Spleen (tissue), 11 donors: ENCODE results near the gene KCTD3. TPM values are rescaled to one million over a fixed set of nuclear protein-coding genes. Genes with fewer than 3 reads are reported as not detected.

Experiments
- DNase-seq: peaks from one replicate; pipeline ENCODE4 v3.0.0-alpha.2; 2020
- H3K27ac ChIP-seq, 8 donors: fragments of 200-600 bp; sonication (generic) in 7 of 8; 1 replicate in 4 of 8; 2 replicates in 4 of 8; pipeline versions ENCODE4 v1.5.0 to v1.8.0; 2016 to 2021; ENCODE audit warnings: inconsistent platforms in 4 of 8, mild to moderate bottlenecking in 4 of 8, moderate library complexity in 1 of 8
- H3K27me3 ChIP-seq, 7 donors: fragments of 200-600 bp; sonication (generic) in 6 of 7; replicated peaks in 1 of 7; 1 replicate in 4 of 7; 2 replicates in 3 of 7; pipeline versions ENCODE4 v1.5.0 to v1.8.0; 2016 to 2021; ENCODE audit warnings: inconsistent platforms in 3 of 7, mild to moderate bottlenecking in 1 of 7
- H3K36me3 ChIP-seq, 6 donors: fragments of 200-600 bp; sonication (generic) in 5 of 6; 1 replicate in 4 of 6; 2 replicates in 2 of 6; pipeline versions ENCODE4 v1.5.0 to v1.8.0; 2016 to 2021; ENCODE audit warnings: inconsistent platforms in 2 of 6
- H3K4me1 ChIP-seq, 6 donors: fragments of 200-600 bp; sonication (generic) in 5 of 6; 1 replicate in 3 of 6; 2 replicates in 3 of 6; pipeline versions ENCODE4 v1.5.0 to v1.8.0; 2016 to 2021; ENCODE audit warnings: inconsistent platforms in 3 of 6
- H3K4me3 ChIP-seq, 8 donors: fragments of 200-600 bp; sonication (generic) in 7 of 8; 1 replicate in 4 of 8; 2 replicates in 4 of 8; pipeline versions ENCODE4 v1.5.0 to v1.8.0; 2016 to 2021; ENCODE audit warnings: inconsistent platforms in 4 of 8, mild to moderate bottlenecking in 4 of 8, moderate library complexity in 2 of 8
- H3K9me3 ChIP-seq, 8 donors: fragments of 200-600 bp; sonication (generic) in 7 of 8; 1 replicate in 4 of 8; 2 replicates in 4 of 8; pipeline versions ENCODE4 v1.5.0 to v1.8.0; 2016 to 2021; ENCODE audit warnings: inconsistent platforms in 4 of 8
- POLR2A ChIP-seq, 3 donors: fragments of 450-650 bp; IDR thresholded peaks; one replicate each; pipeline ENCODE4 v1.5.1; 2017; ENCODE audit warnings: antibody characterized with exemption in 3 of 3, mild to moderate bottlenecking in 1 of 3
- POLR2AphosphoS5 ChIP-seq, 3 donors: sonication (generic); formaldehyde crosslinking; IDR thresholded peaks; one replicate each; pipeline ENCODE4 v1.5.1; 2017; ENCODE audit warnings: antibody characterized with exemption in 3 of 3
- WGBS, 5 donors: extraction: QIAGEN DNeasy Blood & Tissue Kit in 3 of 5; methylation state at CpG; one replicate each; pipeline versions ENCODE4 v1.1.5 to v1.1.7; 2013 to 2018; 5-methylcytosine and 5-hydroxymethylcytosine counted together
- intact Hi-C: fragments of 100-400 bp; cut with DNase I; formaldehyde crosslinking; loops from one replicate; pipeline ENCODE4 v1.15.0; 2023; ENCODE audit warnings: low total_unique reads
- polyA plus RNA-seq, 3 donors: library from polyadenylated mRNA; stranded (reverse); fragments of 200-250 nt; gene quantifications; one replicate each; pipeline ENCODE4 v1.2.1, GENCODE V29; 2013
- total RNA-seq, 7 donors: library from RNA; depleted of rRNA in 3 of 7; stranded (reverse); fragments of >200 nt in 3 of 7; fragmentation: NEBNext Ultra II Directional in 4 of 7; extraction: Animal tissue kit (Norgen Biotek cat#: 25700) in 4 of 7; gene quantifications; one replicate each; pipeline versions ENCODE4 v1.1.0 to v1.2.1, GENCODE V29; 2016 to 2021
- TF ChIP-seq, protein P1 (sequence below), 11 experiments: fragments of 200-600 bp in 7 of 11; fragments of 450-650 bp in 4 of 11; sonication (generic) in 4 of 11; IDR thresholded peaks in 8 of 11; conservative IDR thresholded peaks in 3 of 11; 1 replicate in 7 of 11; 2 replicates in 4 of 11; pipeline versions ENCODE4 v1.4.0 to v1.8.0; 2016 to 2021; ENCODE audit warnings: antibody characterized with exemption in 11 of 11, inconsistent platforms in 4 of 11, mild to moderate bottlenecking in 1 of 11
- donor health status: healthy with polysubstance abuse.
- donor health status: DM: no; HTN: no; CAD: no; lungs with moderate emphysema.
- donor health status: DM: no; HTN: no; CAD: no.
- donor health status: Bipolar disorder and iron deficiency.
- donor health status: healthy.
- donor health status: DM: no; HTN: no; CAD: no.
- donor health status: DM: yes; HTN: yes; CAD: no.

KCTD3 gene
- total and polyA plus RNA-seq, 10 donors: 7.6 to 33.0 (median 21.3) TPM

- no peak for DNase-seq
- no peaks in the 10 kb centered on the region for H3K27me3 ChIP-seq
- no peaks in the 10 kb centered on the region for H3K9me3 ChIP-seq
- no peaks in the 10 kb centered on the region for H3K36me3 ChIP-seq
- intact Hi-C loops: loop anchor here (10.0 kb wide), 2 partner anchors 862 to 902 kb away; no protein-coding TSS in a partner anchor
- H3K27ac ChIP-seq: no peak overlapping the region
- no peak overlapping the region for H3K4me3 ChIP-seq
- TF ChIP-seq, protein P1, sequence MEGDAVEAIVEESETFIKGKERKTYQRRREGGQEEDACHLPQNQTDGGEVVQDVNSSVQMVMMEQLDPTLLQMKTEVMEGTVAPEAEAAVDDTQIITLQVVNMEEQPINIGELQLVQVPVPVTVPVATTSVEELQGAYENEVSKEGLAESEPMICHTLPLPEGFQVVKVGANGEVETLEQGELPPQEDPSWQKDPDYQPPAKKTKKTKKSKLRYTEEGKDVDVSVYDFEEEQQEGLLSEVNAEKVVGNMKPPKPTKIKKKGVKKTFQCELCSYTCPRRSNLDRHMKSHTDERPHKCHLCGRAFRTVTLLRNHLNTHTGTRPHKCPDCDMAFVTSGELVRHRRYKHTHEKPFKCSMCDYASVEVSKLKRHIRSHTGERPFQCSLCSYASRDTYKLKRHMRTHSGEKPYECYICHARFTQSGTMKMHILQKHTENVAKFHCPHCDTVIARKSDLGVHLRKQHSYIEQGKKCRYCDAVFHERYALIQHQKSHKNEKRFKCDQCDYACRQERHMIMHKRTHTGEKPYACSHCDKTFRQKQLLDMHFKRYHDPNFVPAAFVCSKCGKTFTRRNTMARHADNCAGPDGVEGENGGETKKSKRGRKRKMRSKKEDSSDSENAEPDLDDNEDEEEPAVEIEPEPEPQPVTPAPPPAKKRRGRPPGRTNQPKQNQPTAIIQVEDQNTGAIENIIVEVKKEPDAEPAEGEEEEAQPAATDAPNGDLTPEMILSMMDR (IDR thresholded peaks at IDR 0.05 in 8 of 11, conservative IDR thresholded peaks at IDR 0.05 in 3 of 11): peak in 2 of 11 experiments; percentile 22 to 24
- TF ChIP-seq POLR2AphosphoS5 (IDR thresholded peaks at IDR 0.05) (no peak), POLR2A (IDR thresholded peaks at IDR 0.05) (no peak)
- peaks cover 0 to 11% (median 2%) of the 10 kb centered on the region in 6 donors for H3K4me1 ChIP-seq
Measured at GRCh38 chr1:215526846-215527151, 40.3 kb upstream of the KCTD3 start.

GRCh38 chr1:215529111-215529510 is 38.0 kb upstream of the KCTD3 start:
- Histone ChIP-seq H3K36me3 (no peaks in the 10 kb centered on the region), H3K4me3 (no peak overlapping the region), H3K27ac (no peak overlapping the region), H3K27me3 (peaks cover 0 to 7% (median 0%) of the 10 kb centered on the region in 7 donors), H3K4me1 (peaks cover 0 to 4% (median 0%) of the 10 kb centered on the region in 6 donors), H3K9me3 (peaks cover 0 to 3% (median 0%) of the 10 kb centered on the region in 8 donors)
- WGBS, 5 donors: 63 to 83% (median 70%) methylated on average over 4 of the region's 4 CpGs
- intact Hi-C loops: loop anchor here (10.0 kb wide), 2 partner anchors 864 to 904 kb away; no protein-coding TSS in a partner anchor
- no peak for DNase-seq
- TF ChIP-seq POLR2AphosphoS5 (IDR thresholded peaks at IDR 0.05) (no peak), POLR2A (IDR thresholded peaks at IDR 0.05) (no peak)
- TF ChIP-seq, protein P1 (IDR thresholded peaks at IDR 0.05 in 8 of 11, conservative IDR thresholded peaks at IDR 0.05 in 3 of 11): no peak

GRCh38 chr1:215529571-215529970 is 37.5 kb upstream of the KCTD3 start:
- TF ChIP-seq, protein P1 (IDR thresholded peaks at IDR 0.05 in 8 of 11, conservative IDR thresholded peaks at IDR 0.05 in 3 of 11): no peak
- TF ChIP-seq POLR2AphosphoS5 (IDR thresholded peaks at IDR 0.05) (no peak), POLR2A (IDR thresholded peaks at IDR 0.05) (no peak)
- Histone ChIP-seq H3K4me1 (no peaks in the 10 kb centered on the region), H3K27me3 (peaks cover 0 to 7% (median 0%) of the 10 kb centered on the region in 7 donors), H3K9me3 (peaks cover 0 to 3% (median 0%) of the 10 kb centered on the region in 8 donors), H3K36me3 (no peaks in the 10 kb centered on the region), H3K4me3 (no peak overlapping the region), H3K27ac (no peak overlapping the region)
- intact Hi-C loops: loop anchor here (10.0 kb wide), 2 partner anchors 865 to 905 kb away; no protein-coding TSS in a partner anchor
- 80 to 90% (median 83%) methylated on average over 2 of the region's 2 CpGs for WGBS, 5 donors
- DNase-seq: no peak

DNA sequence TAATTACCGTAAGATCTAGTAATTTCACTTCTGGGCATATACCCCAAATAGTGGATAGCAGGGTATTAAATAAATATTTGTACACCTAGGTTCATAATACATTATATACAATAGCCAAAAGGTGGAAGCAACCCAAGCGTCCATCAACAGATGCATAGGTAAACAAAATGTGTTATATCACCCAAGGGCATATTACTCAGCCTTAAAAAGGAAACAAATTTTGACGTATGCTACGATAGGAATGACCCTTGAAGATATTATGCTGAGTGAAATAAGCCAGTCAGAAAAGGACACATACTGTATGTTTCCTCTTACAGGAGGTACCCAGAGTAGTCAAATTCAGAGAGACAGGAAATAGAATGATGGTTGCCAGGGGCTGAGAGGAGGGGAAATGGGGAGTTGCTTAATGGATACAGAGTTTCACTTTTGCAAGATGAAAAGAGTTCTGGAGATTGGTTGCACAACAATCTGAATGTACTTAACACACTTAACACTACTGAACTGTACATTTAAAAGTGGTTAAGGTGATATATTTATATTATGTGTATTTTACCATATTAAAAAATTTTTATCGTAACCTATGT is 36.6 kb upstream of the KCTD3 start:
- no peak for TF ChIP-seq POLR2A (IDR thresholded peaks at IDR 0.05)
- TF ChIP-seq POLR2AphosphoS5 (IDR thresholded peaks at IDR 0.05): no peak
- TF ChIP-seq, protein P1 (IDR thresholded peaks at IDR 0.05 in 8 of 11, conservative IDR thresholded peaks at IDR 0.05 in 3 of 11): no peak
- no peaks in the 10 kb centered on the region for H3K4me1 ChIP-seq
- no peaks in the 10 kb centered on the region for H3K36me3 ChIP-seq
- peaks cover 0 to 3% (median 0%) of the 10 kb centered on the region in 8 donors for H3K9me3 ChIP-seq
- peaks cover 0 to 7% (median 0%) of the 10 kb centered on the region in 7 donors for H3K27me3 ChIP-seq
- no peak for DNase-seq
- no peak overlapping the region for H3K27ac ChIP-seq
- no peak overlapping the region for H3K4me3 ChIP-seq
- intact Hi-C loops: no loop called here
- 63 to 81% (median 71%) methylated on average over 5 of the region's 5 CpGs for WGBS, 5 donors
